Kidney epithelial cell (primary cell): ENCODE measurements around the gene LARGE1. TPM values are rescaled to one million over a fixed set of nuclear protein-coding genes. Genes with fewer than 3 reads are reported as not detected.

Experiments
- DNase-seq: peaks from one replicate; pipeline ENCODE4 v3.0.0-alpha.2; 2010; ENCODE audit warnings: low read depth
- H3K27me3 ChIP-seq: 2 replicates; pipeline ENCODE4 v1.6.0; 2011; ENCODE audit warnings: low read length; ENCODE audit not compliant: control insufficient read depth, insufficient read depth
- H3K36me3 ChIP-seq: 2 replicates; pipeline ENCODE4 v1.5.1; 2011; ENCODE audit warnings: low read length; ENCODE audit not compliant: control insufficient read depth, insufficient read depth
- H3K4me3 ChIP-seq: 2 replicates; pipeline ENCODE4 v1.5.1; 2011; ENCODE audit warnings: low read depth, mild to moderate bottlenecking, control low read depth, low read length
- total RNA-seq: library from RNA; depleted of rRNA; stranded (reverse); fragments of >200 nt; gene quantifications from 2 replicates; pipeline ENCODE4 v1.2.3, GENCODE V29; 2015
- TF ChIP-seq, protein P1 (sequence below): IDR thresholded peaks from 2 replicates; pipeline ENCODE4 v1.5.1; 2011; ENCODE audit warnings: mild to moderate bottlenecking, moderate library complexity, low read length, control low read depth, inconsistent platforms; ENCODE audit not compliant: insufficient read depth, poor library complexity, severe bottlenecking

The LARGE1 gene
- total RNA-seq, 1 donor from 2014 or later: 17.8 TPM

DNA sequence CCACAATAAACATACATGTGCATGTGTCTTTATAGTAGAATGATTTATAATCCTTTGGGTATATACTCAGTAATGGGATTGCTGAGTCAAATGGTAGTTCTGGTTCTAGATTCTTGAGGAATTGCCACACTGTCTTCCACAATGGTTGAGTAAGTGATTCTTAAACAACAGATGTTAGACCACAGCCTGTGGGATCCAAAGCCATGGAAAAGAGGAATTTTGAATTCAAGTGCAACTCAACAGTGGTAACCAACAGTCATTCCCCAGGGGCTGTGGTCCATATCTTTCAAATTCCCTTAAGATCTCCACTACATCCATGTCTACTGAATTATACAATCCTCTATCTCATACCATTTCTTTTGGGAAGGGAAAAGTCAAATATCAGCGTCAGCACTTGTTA, 321.5 kb downstream of the LARGE1 start:
- H3K27me3 ChIP-seq: no peaks in the 10 kb centered on the region
- no peak for DNase-seq
- H3K36me3 ChIP-seq: no peaks in the 10 kb centered on the region
- H3K4me3 ChIP-seq: no peak overlapping the region
- TF ChIP-seq, protein P1, sequence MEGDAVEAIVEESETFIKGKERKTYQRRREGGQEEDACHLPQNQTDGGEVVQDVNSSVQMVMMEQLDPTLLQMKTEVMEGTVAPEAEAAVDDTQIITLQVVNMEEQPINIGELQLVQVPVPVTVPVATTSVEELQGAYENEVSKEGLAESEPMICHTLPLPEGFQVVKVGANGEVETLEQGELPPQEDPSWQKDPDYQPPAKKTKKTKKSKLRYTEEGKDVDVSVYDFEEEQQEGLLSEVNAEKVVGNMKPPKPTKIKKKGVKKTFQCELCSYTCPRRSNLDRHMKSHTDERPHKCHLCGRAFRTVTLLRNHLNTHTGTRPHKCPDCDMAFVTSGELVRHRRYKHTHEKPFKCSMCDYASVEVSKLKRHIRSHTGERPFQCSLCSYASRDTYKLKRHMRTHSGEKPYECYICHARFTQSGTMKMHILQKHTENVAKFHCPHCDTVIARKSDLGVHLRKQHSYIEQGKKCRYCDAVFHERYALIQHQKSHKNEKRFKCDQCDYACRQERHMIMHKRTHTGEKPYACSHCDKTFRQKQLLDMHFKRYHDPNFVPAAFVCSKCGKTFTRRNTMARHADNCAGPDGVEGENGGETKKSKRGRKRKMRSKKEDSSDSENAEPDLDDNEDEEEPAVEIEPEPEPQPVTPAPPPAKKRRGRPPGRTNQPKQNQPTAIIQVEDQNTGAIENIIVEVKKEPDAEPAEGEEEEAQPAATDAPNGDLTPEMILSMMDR: no peak

DNA sequence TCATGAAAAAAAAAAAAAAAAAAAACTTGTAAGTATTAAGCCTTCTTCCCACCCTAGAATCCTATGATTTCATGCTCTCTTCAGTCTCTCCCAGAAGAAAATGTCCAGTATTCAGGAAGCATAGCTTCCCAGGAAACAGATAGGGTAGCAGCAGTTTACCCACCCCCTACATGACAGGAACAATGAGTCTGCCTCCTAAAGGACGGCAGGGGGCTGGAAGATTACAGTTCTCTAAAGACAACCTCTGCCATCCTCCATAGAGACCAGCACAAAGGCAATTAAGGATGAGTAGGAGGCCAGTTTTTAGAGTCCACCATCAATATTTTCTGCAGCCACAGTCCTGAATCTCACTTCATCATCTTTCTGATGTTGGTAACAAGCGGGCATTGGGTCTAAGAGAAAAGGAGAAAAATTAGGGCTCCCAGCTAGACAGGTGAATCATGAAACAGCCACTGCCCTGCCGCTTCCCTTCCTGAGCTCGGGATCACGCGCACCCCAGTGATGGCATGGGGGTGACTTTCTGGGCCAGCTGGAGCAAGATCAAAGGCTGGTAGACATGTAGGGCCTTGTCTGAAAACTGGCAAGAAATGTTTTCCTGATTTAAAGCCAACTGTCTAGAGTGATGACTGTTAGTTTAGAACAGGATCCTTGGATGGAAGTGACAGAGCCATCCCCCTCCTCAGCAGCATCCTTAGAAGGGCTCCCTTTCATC, 322.8 kb downstream of the LARGE1 start:
- no peak for DNase-seq
- TF ChIP-seq, protein P1: no peak
- H3K4me3 ChIP-seq: no peak overlapping the region
- H3K27me3 ChIP-seq: no peaks in the 10 kb centered on the region
- no peaks in the 10 kb centered on the region for H3K36me3 ChIP-seq

DNA sequence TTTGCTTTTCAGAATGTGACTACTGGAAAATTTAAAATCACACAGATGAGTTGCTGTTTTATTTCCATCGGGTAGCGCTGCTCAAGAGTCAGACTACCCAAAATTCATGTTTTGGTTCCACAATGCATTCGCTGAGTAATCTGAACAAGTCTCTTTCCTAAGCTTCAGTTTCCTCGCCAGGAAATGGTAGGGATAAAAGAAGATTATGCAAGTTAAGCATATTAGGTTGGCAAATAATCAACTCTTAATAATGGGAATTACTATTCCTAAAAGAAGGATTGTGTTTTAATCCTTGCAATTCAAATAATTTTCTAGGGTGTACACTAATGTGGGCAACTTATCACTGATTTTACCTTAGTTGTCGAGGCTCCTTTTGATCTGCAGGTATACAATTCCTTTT, 326.5 kb downstream of the LARGE1 start:
- DNase-seq: no peak
- H3K4me3 ChIP-seq: no peak overlapping the region
- TF ChIP-seq, protein P1: no peak
- no peaks in the 10 kb centered on the region for H3K36me3 ChIP-seq
- no peaks in the 10 kb centered on the region for H3K27me3 ChIP-seq

DNA sequence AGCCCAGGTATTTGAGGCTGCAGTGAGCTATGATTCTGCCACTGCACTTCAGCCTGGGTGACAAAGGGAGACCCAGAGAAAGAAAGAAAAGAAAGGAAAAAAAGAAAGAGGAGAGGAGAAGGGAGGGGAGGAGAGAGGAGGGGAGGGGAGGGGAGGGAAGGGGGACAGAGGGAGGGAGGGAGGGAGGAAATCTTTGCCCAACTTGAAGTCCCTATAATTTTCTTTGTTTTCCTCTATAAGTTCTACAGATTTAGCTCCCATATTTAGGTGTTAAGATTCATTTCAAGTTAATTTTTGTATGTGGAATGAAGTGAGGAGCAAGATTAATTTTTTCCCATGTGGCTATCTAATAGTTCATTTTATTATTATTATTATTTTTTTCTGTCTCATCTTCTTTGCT, 328.3 kb downstream of the LARGE1 start:
- Histone ChIP-seq H3K27me3 (no peaks in the 10 kb centered on the region), H3K36me3 (no peaks in the 10 kb centered on the region), H3K4me3 (no peak overlapping the region)
- TF ChIP-seq, protein P1: no peak
- DNase-seq: no peak

- no peaks in the 10 kb centered on the region for H3K27me3 ChIP-seq
- no peaks in the 10 kb centered on the region for H3K36me3 ChIP-seq
- H3K4me3 ChIP-seq: no peak overlapping the region
- TF ChIP-seq, protein P1: no peak
- no peak for DNase-seq
Observed at GRCh38 chr22:33589297-33589696, 331.0 kb downstream of the LARGE1 start.

GRCh38 chr22:33588860-33589259, 331.4 kb downstream of the LARGE1 start:
- no peaks in the 10 kb centered on the region for H3K36me3 ChIP-seq
- H3K27me3 ChIP-seq: no peaks in the 10 kb centered on the region
- TF ChIP-seq, protein P1: no peak
- no peak for DNase-seq
- H3K4me3 ChIP-seq: no peak overlapping the region
